DND-41 (cell line): ENCODE data around the gene SLC39A3.

Experiments
- EZH2 ChIP-seq: IDR thresholded peaks from 3 replicates; pipeline ENCODE4 v1.6.1; 2012; ENCODE audit warnings: borderline replicate concordance, low read depth, mild to moderate bottlenecking, moderate library complexity, low read length, inconsistent platforms; ENCODE audit not compliant: severe bottlenecking
- TF ChIP-seq, protein P1 (sequence below): IDR thresholded peaks from 2 replicates; pipeline ENCODE4 v1.5.1; 2012; ENCODE audit warnings: borderline replicate concordance, low read length, moderate library complexity, mild to moderate bottlenecking; ENCODE audit not compliant: poor library complexity, severe bottlenecking; ENCODE audit errors: extremely low read depth

DNA sequence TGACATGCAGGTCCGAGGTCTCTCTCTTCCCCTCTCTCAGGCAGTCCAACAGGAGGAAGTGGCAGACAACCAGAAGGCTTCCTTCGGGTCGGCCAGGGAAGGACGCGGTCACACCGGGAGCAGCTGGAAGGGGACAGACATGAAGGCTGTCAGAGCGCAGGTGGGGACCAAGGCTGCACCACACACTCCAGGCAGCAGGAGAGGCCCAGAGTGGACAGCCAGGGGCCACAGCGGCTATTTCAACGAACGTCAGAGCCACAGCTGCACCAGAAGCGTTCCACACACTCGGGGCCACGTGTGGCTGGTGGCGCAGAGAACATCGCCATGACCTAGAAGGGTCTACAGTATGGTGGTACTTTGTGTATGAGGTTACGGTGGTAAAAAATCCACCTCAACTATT, 16.0 kb upstream of the SLC39A3 start:
- TF ChIP-seq, protein P1, sequence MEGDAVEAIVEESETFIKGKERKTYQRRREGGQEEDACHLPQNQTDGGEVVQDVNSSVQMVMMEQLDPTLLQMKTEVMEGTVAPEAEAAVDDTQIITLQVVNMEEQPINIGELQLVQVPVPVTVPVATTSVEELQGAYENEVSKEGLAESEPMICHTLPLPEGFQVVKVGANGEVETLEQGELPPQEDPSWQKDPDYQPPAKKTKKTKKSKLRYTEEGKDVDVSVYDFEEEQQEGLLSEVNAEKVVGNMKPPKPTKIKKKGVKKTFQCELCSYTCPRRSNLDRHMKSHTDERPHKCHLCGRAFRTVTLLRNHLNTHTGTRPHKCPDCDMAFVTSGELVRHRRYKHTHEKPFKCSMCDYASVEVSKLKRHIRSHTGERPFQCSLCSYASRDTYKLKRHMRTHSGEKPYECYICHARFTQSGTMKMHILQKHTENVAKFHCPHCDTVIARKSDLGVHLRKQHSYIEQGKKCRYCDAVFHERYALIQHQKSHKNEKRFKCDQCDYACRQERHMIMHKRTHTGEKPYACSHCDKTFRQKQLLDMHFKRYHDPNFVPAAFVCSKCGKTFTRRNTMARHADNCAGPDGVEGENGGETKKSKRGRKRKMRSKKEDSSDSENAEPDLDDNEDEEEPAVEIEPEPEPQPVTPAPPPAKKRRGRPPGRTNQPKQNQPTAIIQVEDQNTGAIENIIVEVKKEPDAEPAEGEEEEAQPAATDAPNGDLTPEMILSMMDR: no peak
- TF ChIP-seq EZH2: no peak
